Measurements from ENCODE around the gene CAMKV.
"Not testable (repeated sequence)": the region's sequence is repeated elsewhere in the genome, so short reads cannot be mapped to it uniquely, and the experiment has no call there.

The CAMKV gene

GRCh38 chr3:49841126-49841696, 28.5 kb downstream of the CAMKV start:
- TF ChIP-seq CTCF (IDR thresholded peaks at IDR 0.05; ENCODE audit: insufficient read depth, low read length, missing control alignments), result peak; percentile 46
- no peak for DNase-seq (ENCODE audit: low read depth, low spot score)
- H3K4me3 ChIP-seq (ENCODE audit: low read depth, low read length), result no peak overlapping the region
- ChIA-PET POLR2A (interaction anchor here (0.9 kb wide), 1 partner anchor 38 kb away, joined by 4 read pairs; the partner anchor contains the start of gene INKA1), CTCF (interaction anchor here (1.0 to 19.5 kb wide), 14 partner anchors 7 to 348 kb away, joined by 3 to 507 read pairs (median 10); partner anchors contain the start of genes CDHR4, INKA1, IP6K1 and TRAIP)

- ChIA-PET POLR2A (interaction anchor here (0.9 kb wide), 1 partner anchor 37 kb away, joined by 4 read pairs; the partner anchor contains the start of gene INKA1), CTCF (interaction anchor here (1.0 to 19.5 kb wide), 12 partner anchors 10 to 301 kb away, joined by 3 to 507 read pairs (median 12); partner anchors contain the start of genes CDHR4, INKA1, IP6K1 and TRAIP)
- no peak for TF ChIP-seq CTCF (IDR thresholded peaks at IDR 0.05; ENCODE audit: insufficient read depth, low read length, missing control alignments)
- no peak for DNase-seq (ENCODE audit: low read depth, low spot score)
- no peak overlapping the region for H3K4me3 ChIP-seq (ENCODE audit: low read depth, low read length)
Observed at GRCh38 chr3:49840388-49840787, 29.3 kb downstream of the CAMKV start.

GRCh38 chr3:49839193-49839809, 30.4 kb downstream of the CAMKV start:
- ChIA-PET CTCF (interaction anchor here (0.6 to 19.5 kb wide), 55 partner anchors 10 to 350 kb away, joined by 3 to 507 read pairs (median 6); partner anchors contain the start of genes CDHR4, INKA1, IP6K1 and MON1A), POLR2A (interaction anchor here (0.7 to 1.7 kb wide), 3 partner anchors 13 to 36 kb away, joined by 3 to 5 read pairs (median 3); partner anchors contain the start of gene INKA1)
- peak; percentile 83 for TF ChIP-seq CTCF (IDR thresholded peaks at IDR 0.05; ENCODE audit: insufficient read depth, low read length, missing control alignments)
- H3K4me3 ChIP-seq (ENCODE audit: low read depth, low read length), result no peak overlapping the region
- peak; percentile 19 for DNase-seq (ENCODE audit: low read depth, low spot score)

GRCh38 chr3:49831341-49831740, 38.4 kb downstream of the CAMKV start:
- H3K4me3 ChIP-seq (ENCODE audit: low read depth, low read length), result no peak overlapping the region
- ChIA-PET POLR2A (no interaction called here), CTCF (interaction anchor here (8.4 to 19.5 kb wide), 2 partner anchors 8 to 27 kb away, joined by 107 to 507 read pairs; partner anchors contain the start of genes CDHR4 and INKA1)
- no peak for TF ChIP-seq CTCF (IDR thresholded peaks at IDR 0.05; ENCODE audit: insufficient read depth, low read length, missing control alignments)
- no peak for DNase-seq (ENCODE audit: low read depth, low spot score)

- ChIA-PET POLR2A (interaction anchor here (0.5 kb wide), 1 partner anchor 13 kb away, joined by 3 read pairs; no protein-coding TSS in a partner anchor), CTCF (interaction anchor here (0.6 to 19.5 kb wide), 5 partner anchors 9 to 125 kb away, joined by 3 to 507 read pairs (median 8); partner anchors contain the start of genes CDHR4 and INKA1)
- no peak for DNase-seq (ENCODE audit: low read depth, low spot score)
- no peak for TF ChIP-seq CTCF (IDR thresholded peaks at IDR 0.05; ENCODE audit: insufficient read depth, low read length, missing control alignments)
- H3K4me3 ChIP-seq (ENCODE audit: low read depth, low read length), result no peak overlapping the region
Observed at GRCh38 chr3:49826016-49826415, 43.7 kb downstream of the CAMKV start.

- H3K4me3 ChIP-seq (ENCODE audit: low read depth, low read length); POLR2A ChIA-PET; DNase-seq (ENCODE audit: low read depth, low spot score): not testable (repeated sequence)
- CTCF ChIA-PET, result interaction anchor here (1.2 to 1.5 kb wide), 3 partner anchors 9 to 20 kb away, joined by 3 to 11 read pairs (median 3); partner anchors contain the start of gene INKA1
Observed at GRCh38 chr3:49823131-49823530, 46.6 kb downstream of the CAMKV start.

All from AG04449 (cell line).